DND-41 (cell line): ENCODE results near the gene WDR90.

ENCODE experiments used
- ATAC-seq: fragments of 200-7000 bp; cut with Tn5 transposase; 3 replicates; pipeline ENCODE4 v1.9.1; 2021; ENCODE audit warnings: low read depth; ENCODE audit not compliant: insufficient read depth
- DNase-seq: peaks from one replicate; pipeline ENCODE4 v3.0.0-alpha.2; 2020
- H2AFZ ChIP-seq: 2 replicates; pipeline ENCODE4 v1.6.0; 2012; ENCODE audit warnings: low read depth, low read length
- H3K27ac ChIP-seq: 2 replicates; pipeline ENCODE4 v1.5.1; 2012; ENCODE audit warnings: low read length, inconsistent platforms
- H3K27me3 ChIP-seq: fragments of 200-600 bp; sonication (generic); 2 replicates; pipeline ENCODE4 v1.6.0; 2012; ENCODE audit warnings: low read length, mild to moderate bottlenecking, inconsistent platforms; ENCODE audit not compliant: insufficient read depth, poor library complexity
- H3K36me3 ChIP-seq: 2 replicates; pipeline ENCODE4 v1.5.1; 2012; ENCODE audit warnings: low read length, inconsistent platforms; ENCODE audit not compliant: insufficient read depth
- H3K4me1 ChIP-seq: 2 replicates; pipeline ENCODE4 v1.5.1; 2012; ENCODE audit warnings: mild to moderate bottlenecking, low read length; ENCODE audit not compliant: insufficient read depth
- H3K4me2 ChIP-seq: 2 replicates; pipeline ENCODE4 v1.6.0; 2012; ENCODE audit warnings: mild to moderate bottlenecking, moderate library complexity, low read length, inconsistent platforms; ENCODE audit not compliant: insufficient read depth
- H3K4me3 ChIP-seq, 2 experiments: fragments of 200-600 bp in 1 of 2; shearing (Covaris generic) in 1 of 2; 2 replicates each; pipeline ENCODE4 v1.5.1; 2012 to 2016; ENCODE audit warnings: inconsistent platforms in 2 of 2, low read length in 2 of 2, mild to moderate bottlenecking in 2 of 2, low read depth in 1 of 2, moderate library complexity in 1 of 2
- H3K79me2 ChIP-seq: 2 replicates; pipeline ENCODE4 v1.6.0; 2012; ENCODE audit warnings: low read length, inconsistent platforms; ENCODE audit not compliant: insufficient read depth
- H3K9ac ChIP-seq: 2 replicates; pipeline ENCODE4 v1.6.0; 2012; ENCODE audit warnings: low read depth, mild to moderate bottlenecking, inconsistent platforms, low read length, moderate library complexity
- H3K9me3 ChIP-seq: 2 replicates; pipeline ENCODE4 v1.5.1; 2012; ENCODE audit warnings: low read length, moderate library complexity, mild to moderate bottlenecking, inconsistent platforms; ENCODE audit not compliant: insufficient read depth, severe bottlenecking
- H4K20me1 ChIP-seq: 2 replicates; pipeline ENCODE4 v1.6.0; 2012; ENCODE audit warnings: low read length; ENCODE audit not compliant: insufficient read depth
- CTCF ChIP-seq: IDR thresholded peaks from 2 replicates; pipeline ENCODE4 v1.5.1; 2012; ENCODE audit warnings: borderline replicate concordance, low read length, moderate library complexity, mild to moderate bottlenecking; ENCODE audit not compliant: poor library complexity, severe bottlenecking; ENCODE audit errors: extremely low read depth
- EZH2 ChIP-seq: IDR thresholded peaks from 3 replicates; pipeline ENCODE4 v1.6.1; 2012; ENCODE audit warnings: borderline replicate concordance, low read depth, mild to moderate bottlenecking, moderate library complexity, low read length, inconsistent platforms; ENCODE audit not compliant: severe bottlenecking

WDR90 gene

GRCh38 chr16:716768-717325, 67.7 kb downstream of the WDR90 start:
- DNase-seq (no peak), ATAC-seq (no peak)
- Histone ChIP-seq H3K4me1 (peaks cover 73% of the 10 kb centered on the region), H3K27ac (no peak overlapping the region), H2AFZ (no peak overlapping the region), H3K9me3 (no peaks in the 10 kb centered on the region), H3K4me3 (peak overlapping the region in 1 of 2 experiments; percentile 75; a peak in 1 of 4 replicates), H3K4me2 (peak overlapping the region; percentile 68), H3K36me3 (peaks cover 12% of the 10 kb centered on the region; the same call in 1 of the 2 replicates), H3K27me3 (peaks cover 6% of the 10 kb centered on the region), H3K79me2 (peaks cover 18% of the 10 kb centered on the region), H4K20me1 (peaks cover 45% of the 10 kb centered on the region), H3K9ac (peak overlapping the region; percentile 74)
- no peak for TF ChIP-seq CTCF
- TF ChIP-seq EZH2 = no peak
